ELF-1 (cell line): ENCODE measurements around the gene ELF5.
A peak's percentile ranks its signal among the peaks of the same experiment; 100 is the strongest.

Experiments used
- DNase-seq: peaks from one replicate; pipeline ENCODE4 v3.0.0-alpha.2; 2016; ENCODE audit warnings: low read depth, low spot score

ELF5 gene

GRCh38 chr11:34513682-34514449 is at the start of gene ELF5:
ELF5 (minus strand) TSS chr11:34513794; CDS start chr11:34505749, 8,045 bp downstream.
- DNase-seq, result peak; percentile 70

GRCh38 chr11:34562976-34563375 is 49.4 kb upstream of the ELF5 start:
- DNase-seq, result no peak

GRCh38 chr11:34560511-34560910 is 46.9 kb upstream of the ELF5 start:
- no peak for DNase-seq

GRCh38 chr11:34558673-34559072 is 45.1 kb upstream of the ELF5 start:
- peak; percentile 18 for DNase-seq

GRCh38 chr11:34558211-34558610 is 44.6 kb upstream of the ELF5 start:
- no peak for DNase-seq

GRCh38 chr11:34552270-34552669 is 38.7 kb upstream of the ELF5 start:
- DNase-seq, result no peak

- no peak for DNase-seq
Measured at GRCh38 chr11:34549271-34549670, 35.7 kb upstream of the ELF5 start.

- no peak for DNase-seq
Measured at GRCh38 chr11:34548278-34548677, 34.7 kb upstream of the ELF5 start.

- no peak for DNase-seq
Measured at GRCh38 chr11:34546511-34547209, 33.1 kb upstream of the ELF5 start.

GRCh38 chr11:34542089-34542488 is 28.5 kb upstream of the ELF5 start:
- no peak for DNase-seq

- DNase-seq, result no peak
Measured at GRCh38 chr11:34540870-34541269, 27.3 kb upstream of the ELF5 start.

- DNase-seq, result no peak
Measured at GRCh38 chr11:34537636-34538035, 24.0 kb upstream of the ELF5 start.

GRCh38 chr11:34536056-34536455 is 22.5 kb upstream of the ELF5 start:
- no peak for DNase-seq

- DNase-seq, result no peak
Measured at GRCh38 chr11:34534826-34535225, 21.2 kb upstream of the ELF5 start.

GRCh38 chr11:34531663-34532062 is 18.1 kb upstream of the ELF5 start:
- DNase-seq, result no peak

GRCh38 chr11:34530545-34531234 is 17.1 kb upstream of the ELF5 start:
- no peak for DNase-seq

- no peak for DNase-seq
Measured at GRCh38 chr11:34529643-34530042, 16.0 kb upstream of the ELF5 start.

- no peak for DNase-seq
Measured at GRCh38 chr11:34528072-34528471, 14.5 kb upstream of the ELF5 start.

- no peak for DNase-seq
Measured at GRCh38 chr11:34525888-34526657, 12.5 kb upstream of the ELF5 start.

- DNase-seq, result no peak
Measured at GRCh38 chr11:34525098-34525497, 11.5 kb upstream of the ELF5 start.

GRCh38 chr11:34524696-34525095 is 11.1 kb upstream of the ELF5 start:
- no peak for DNase-seq

- no peak for DNase-seq
Measured at GRCh38 chr11:34523053-34523452, 9.5 kb upstream of the ELF5 start.
